Mesothelial cell of epicardium (in vitro differentiated cells): ENCODE measurements around the gene PDPR. TPM values are rescaled to one million over a fixed set of nuclear protein-coding genes. Genes with fewer than 3 reads are reported as not detected.
"Not testable (repeated sequence)": the region's sequence is repeated elsewhere in the genome, so short reads cannot be mapped to it uniquely, and the experiment has no call there.

Experiments used
- DNase-seq, 2 experiments: peaks; one replicate each; pipeline ENCODE4 v3.0.0; 2021; ENCODE audit warnings: low spot score in 2 of 2; ENCODE audit not compliant: unreplicated experiment in 2 of 2
- H3K27ac Mint-ChIP-seq: 2 replicates; pipeline ENCODE4 v1.8.0; 2021; ENCODE audit warnings: mixed read lengths
- H3K27me3 Mint-ChIP-seq: 2 replicates; pipeline ENCODE4 v1.8.0; 2021; ENCODE audit warnings: low read depth, mixed read lengths
- H3K36me3 Mint-ChIP-seq: 2 replicates; pipeline ENCODE4 v1.8.0; 2021; ENCODE audit warnings: mixed read lengths
- H3K4me1 Mint-ChIP-seq: 2 replicates; pipeline ENCODE4 v1.8.0; 2021; ENCODE audit warnings: mixed read lengths
- H3K4me3 Mint-ChIP-seq: 2 replicates; pipeline ENCODE4 v1.8.0; 2021; ENCODE audit warnings: mild to moderate bottlenecking, moderate library complexity, mixed read lengths
- H3K9me3 Mint-ChIP-seq: 2 replicates; pipeline ENCODE4 v1.8.0; 2021; ENCODE audit warnings: mixed read lengths
- total RNA-seq: library from RNA; stranded (reverse); gene quantifications from 3 replicates; pipeline ENCODE4 v1.2.1, GENCODE V29; 2021

Gene PDPR
- 33.3 to 35.0 TPM (median 34.4 TPM) in 3 replicates for total RNA-seq

DNA sequence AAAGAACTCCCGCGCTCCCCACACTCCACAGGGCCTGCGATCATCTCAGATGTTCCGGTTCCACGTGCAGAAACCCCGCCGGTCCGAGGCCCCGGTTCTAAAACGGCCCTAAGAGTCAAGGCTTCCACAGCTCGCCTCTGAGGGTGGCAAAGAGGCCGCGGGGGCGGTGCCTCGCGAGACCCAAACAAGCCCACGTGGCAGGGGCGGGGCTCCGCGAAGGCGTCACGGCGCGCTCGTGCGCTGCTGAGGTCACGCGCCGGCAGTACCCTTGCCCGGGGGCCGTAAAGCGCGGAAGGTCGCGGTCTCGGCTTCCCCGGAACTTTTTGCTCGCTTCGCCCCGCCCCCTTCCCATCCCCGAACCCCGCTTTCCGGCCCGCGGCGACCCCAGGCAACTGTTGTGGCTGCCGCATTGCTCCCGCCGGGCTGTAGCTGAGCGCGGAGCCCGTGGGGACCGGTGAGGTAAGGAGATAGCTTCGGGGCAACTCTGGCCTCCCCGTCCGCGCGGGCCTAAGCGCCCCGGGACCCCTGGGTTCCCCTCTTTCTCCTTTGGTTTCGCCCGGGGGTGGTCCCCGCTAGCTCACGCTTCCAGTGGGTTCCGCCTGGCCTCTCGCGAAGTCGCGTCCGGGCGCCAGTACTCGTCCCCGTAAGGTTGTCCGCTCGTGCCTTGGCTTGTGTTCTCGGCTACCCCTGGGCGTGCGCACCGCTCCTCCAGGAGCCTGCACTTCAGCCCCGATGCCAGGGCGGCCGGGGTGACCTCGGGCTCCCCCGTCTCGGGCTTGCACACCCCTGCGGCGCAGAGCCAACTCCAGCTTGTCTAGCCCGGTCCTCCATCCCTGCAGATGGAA is at the start of gene PDPR:
Gene PDPR (plus strand): TSS at position 351 of the 845 bp plus-strand sequence. CDS start 6,161 bp downstream, outside the sequence.
- peak; percentile 71 to 83 for DNase-seq
- H3K4me1 Mint-ChIP-seq, H3K36me3 Mint-ChIP-seq, H3K9me3 Mint-ChIP-seq, H3K27me3 Mint-ChIP-seq: not testable (repeated sequence)
- Mint-ChIP-seq H3K4me3 (peak within 1 kb of the TSS; percentile 83), H3K27ac (peak within 1 kb of the TSS; percentile 78)

DNA sequence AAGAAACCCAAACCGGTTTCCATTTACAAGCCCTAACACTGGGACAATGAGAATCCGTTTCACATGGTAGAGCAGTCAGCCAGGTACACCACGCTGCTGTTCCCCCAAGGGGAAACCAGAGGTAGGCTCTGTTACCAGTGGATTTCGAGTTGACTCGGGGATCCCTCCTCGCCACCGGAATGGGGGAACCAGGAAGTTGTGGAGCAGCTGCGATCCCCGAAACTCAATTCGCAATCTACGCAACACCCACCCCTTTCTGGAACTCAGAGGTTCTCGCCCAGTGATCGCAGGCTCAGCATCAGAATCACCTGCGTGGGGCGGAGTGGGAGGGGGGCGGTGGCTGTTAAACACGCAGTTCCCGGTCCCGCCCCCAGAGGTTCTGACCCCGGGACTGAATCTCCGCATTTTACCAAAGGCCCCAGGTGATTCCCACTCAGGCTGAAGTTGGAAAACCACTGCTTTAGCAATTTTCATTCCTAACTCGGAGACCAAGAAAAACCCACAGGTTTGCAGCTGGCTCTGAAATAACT is 49.2 kb upstream of the PDPR start:
- not testable (repeated sequence) for H3K9me3 Mint-ChIP-seq, H3K27me3 Mint-ChIP-seq, H3K36me3 Mint-ChIP-seq
- DNase-seq = peak in 1 of 2 experiments; percentile 51
- peak overlapping the region; percentile 77 for H3K4me3 Mint-ChIP-seq
- peaks cover 14% of the 10 kb centered on the region for H3K4me1 Mint-ChIP-seq
- H3K27ac Mint-ChIP-seq = peak overlapping the region; percentile 66

- H3K4me3 Mint-ChIP-seq = peak overlapping the region; percentile 81
- H3K27me3 Mint-ChIP-seq, H3K27ac Mint-ChIP-seq, H3K36me3 Mint-ChIP-seq, H3K9me3 Mint-ChIP-seq, DNase-seq: not testable (repeated sequence)
- H3K4me1 Mint-ChIP-seq = peaks cover 14% of the 10 kb centered on the region
Observed at GRCh38 chr16:70065376-70065745, 48.8 kb upstream of the PDPR start.

- not testable (repeated sequence) for H3K36me3 Mint-ChIP-seq, H3K9me3 Mint-ChIP-seq, H3K27me3 Mint-ChIP-seq
- peak; percentile 87 to 91 for DNase-seq
- Mint-ChIP-seq H3K4me1 (peaks cover 11% of the 10 kb centered on the region), H3K27ac (peak overlapping the region; percentile 56), H3K4me3 (peak overlapping the region; percentile 81)
Observed at GRCh38 chr16:70065746-70066658, 48.1 kb upstream of the PDPR start.

DNA sequence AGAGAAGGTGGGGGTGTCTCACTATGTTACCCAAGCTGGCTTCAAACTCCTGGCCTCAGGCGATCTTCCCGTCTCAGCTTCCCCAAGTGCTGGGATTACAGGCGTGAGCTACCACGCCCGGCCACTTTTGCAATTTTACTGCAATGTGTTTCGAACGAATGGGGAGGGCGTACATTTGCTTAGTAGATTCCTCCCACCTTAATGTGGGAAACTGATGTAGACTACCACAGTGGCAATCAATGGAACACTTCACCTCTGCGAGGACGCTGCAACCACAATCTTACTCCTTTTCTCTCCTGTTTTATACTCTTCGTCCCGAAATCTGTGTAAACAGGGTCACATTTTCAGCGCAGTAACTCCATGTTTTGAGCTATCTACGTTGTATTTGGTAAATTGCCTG is 47.4 kb upstream of the PDPR start:
- H3K36me3 Mint-ChIP-seq, H3K27ac Mint-ChIP-seq, DNase-seq, H3K9me3 Mint-ChIP-seq, H3K27me3 Mint-ChIP-seq, H3K4me1 Mint-ChIP-seq: not testable (repeated sequence)
- peak overlapping the region; percentile 81 for H3K4me3 Mint-ChIP-seq

GRCh38 chr16:70079081-70079480 is 35.1 kb upstream of the PDPR start:
- not testable (repeated sequence) for H3K9me3 Mint-ChIP-seq, H3K27ac Mint-ChIP-seq, H3K36me3 Mint-ChIP-seq, H3K4me1 Mint-ChIP-seq, H3K27me3 Mint-ChIP-seq, DNase-seq, H3K4me3 Mint-ChIP-seq

- not testable (repeated sequence) for H3K4me1 Mint-ChIP-seq, H3K36me3 Mint-ChIP-seq, H3K9me3 Mint-ChIP-seq
Observed at GRCh38 chr16:70081219-70081618, 32.9 kb upstream of the PDPR start.

DNA sequence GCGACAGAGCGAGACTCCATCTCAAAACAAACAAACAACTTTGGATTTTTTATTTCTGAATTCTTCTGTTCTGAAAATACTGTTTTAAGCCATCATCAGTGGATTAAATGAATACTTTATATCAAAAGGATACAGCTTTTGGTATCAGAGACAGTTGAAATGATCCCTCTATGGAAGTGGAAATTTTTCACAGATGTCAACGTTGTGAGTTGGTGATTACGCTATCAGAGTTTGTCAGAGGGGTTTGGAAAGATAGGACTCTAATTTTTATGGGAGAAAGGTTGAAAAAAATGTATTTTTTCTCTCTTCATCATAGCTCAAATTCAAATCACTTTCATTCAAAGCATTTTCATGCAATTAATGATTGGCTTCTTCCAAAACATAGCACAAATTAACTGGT is 30.2 kb upstream of the PDPR start:
- H3K4me1 Mint-ChIP-seq, H3K9me3 Mint-ChIP-seq, H3K4me3 Mint-ChIP-seq, H3K27me3 Mint-ChIP-seq, H3K36me3 Mint-ChIP-seq, H3K27ac Mint-ChIP-seq, DNase-seq: not testable (repeated sequence)

More at GRCh38 chr16:70081219-70081618, 32.9 kb upstream of the PDPR start:
- not testable (repeated sequence) for H3K27me3 Mint-ChIP-seq, H3K27ac Mint-ChIP-seq, H3K4me3 Mint-ChIP-seq, DNase-seq

- H3K4me1 Mint-ChIP-seq = not testable (repeated sequence)
Observed at GRCh38 chr16:70088160-70088559, 26.0 kb upstream of the PDPR start.

GRCh38 chr16:70088877-70089276 is 25.3 kb upstream of the PDPR start:
- H3K27ac Mint-ChIP-seq, H3K36me3 Mint-ChIP-seq, H3K4me1 Mint-ChIP-seq, H3K4me3 Mint-ChIP-seq, H3K27me3 Mint-ChIP-seq, DNase-seq, H3K9me3 Mint-ChIP-seq: not testable (repeated sequence)

More at GRCh38 chr16:70088160-70088559, 26.0 kb upstream of the PDPR start:
- not testable (repeated sequence) for H3K36me3 Mint-ChIP-seq, H3K27ac Mint-ChIP-seq, H3K9me3 Mint-ChIP-seq, H3K4me3 Mint-ChIP-seq, H3K27me3 Mint-ChIP-seq, DNase-seq

- not testable (repeated sequence) for DNase-seq, H3K27me3 Mint-ChIP-seq, H3K36me3 Mint-ChIP-seq, H3K27ac Mint-ChIP-seq, H3K9me3 Mint-ChIP-seq, H3K4me1 Mint-ChIP-seq, H3K4me3 Mint-ChIP-seq
Observed at GRCh38 chr16:70089289-70089688, 24.8 kb upstream of the PDPR start.

DNA sequence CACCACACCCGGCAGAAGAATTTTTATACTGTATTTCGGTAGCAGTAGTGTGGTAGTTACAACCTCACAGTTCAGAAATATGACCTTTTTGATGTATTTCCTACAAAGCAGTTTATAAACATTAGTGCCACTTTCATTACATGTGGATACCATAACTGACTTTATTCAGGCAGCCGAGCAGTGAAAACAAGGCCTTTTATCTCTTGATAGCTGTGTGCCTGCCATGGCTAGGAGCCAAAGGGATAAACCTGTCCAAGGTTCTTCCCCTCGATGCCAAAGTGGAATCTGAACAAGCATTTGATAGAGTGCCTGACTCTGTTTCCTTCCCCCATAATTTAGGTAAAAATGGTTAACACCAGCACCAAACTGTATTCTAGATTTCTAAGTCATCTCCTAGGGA is 23.0 kb upstream of the PDPR start:
- H3K36me3 Mint-ChIP-seq, H3K4me1 Mint-ChIP-seq, DNase-seq, H3K4me3 Mint-ChIP-seq, H3K9me3 Mint-ChIP-seq, H3K27ac Mint-ChIP-seq: not testable (repeated sequence)
- H3K27me3 Mint-ChIP-seq = peaks cover 16% of the 10 kb centered on the region

- not testable (repeated sequence) for H3K4me1 Mint-ChIP-seq, H3K9me3 Mint-ChIP-seq, DNase-seq, H3K27ac Mint-ChIP-seq, H3K36me3 Mint-ChIP-seq, H3K4me3 Mint-ChIP-seq
- H3K27me3 Mint-ChIP-seq = peaks cover 19% of the 10 kb centered on the region
Observed at GRCh38 chr16:70094096-70094495, 20.0 kb upstream of the PDPR start.
